CD4-positive, alpha-beta T cell treated with Interleukin-2 at 100 ng/mL for 4 hours (primary cell): ENCODE data around the gene TOR1A.
"Not testable (repeated sequence)": the region's sequence is repeated elsewhere in the genome, so short reads cannot be mapped to it uniquely, and the experiment has no call there.

Source experiments
- DNase-seq: peaks from one replicate; pipeline ENCODE4 v3.0.0-alpha.2; 2020; ENCODE audit warnings: low spot score

The TOR1A gene

DNA sequence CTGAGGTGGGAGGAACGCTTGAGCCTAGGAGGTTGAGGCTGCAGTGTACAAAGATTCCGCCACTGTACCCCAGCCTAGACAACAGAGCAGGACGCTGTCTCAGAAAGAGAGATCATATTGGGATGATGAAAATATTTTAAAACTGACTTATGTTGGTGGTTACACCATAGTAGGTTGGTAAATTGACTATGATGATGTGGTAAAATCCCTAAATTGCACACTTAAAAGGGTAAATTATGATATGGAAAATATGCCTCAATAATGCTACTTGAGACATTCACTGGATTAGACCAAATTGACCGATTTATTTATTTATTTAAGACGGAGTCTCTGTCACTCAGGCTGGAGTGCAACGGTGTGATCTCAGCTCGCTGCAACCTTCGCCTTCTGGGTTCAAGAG, 42.8 kb downstream of the TOR1A start:
- DNase-seq, result no peak

DNA sequence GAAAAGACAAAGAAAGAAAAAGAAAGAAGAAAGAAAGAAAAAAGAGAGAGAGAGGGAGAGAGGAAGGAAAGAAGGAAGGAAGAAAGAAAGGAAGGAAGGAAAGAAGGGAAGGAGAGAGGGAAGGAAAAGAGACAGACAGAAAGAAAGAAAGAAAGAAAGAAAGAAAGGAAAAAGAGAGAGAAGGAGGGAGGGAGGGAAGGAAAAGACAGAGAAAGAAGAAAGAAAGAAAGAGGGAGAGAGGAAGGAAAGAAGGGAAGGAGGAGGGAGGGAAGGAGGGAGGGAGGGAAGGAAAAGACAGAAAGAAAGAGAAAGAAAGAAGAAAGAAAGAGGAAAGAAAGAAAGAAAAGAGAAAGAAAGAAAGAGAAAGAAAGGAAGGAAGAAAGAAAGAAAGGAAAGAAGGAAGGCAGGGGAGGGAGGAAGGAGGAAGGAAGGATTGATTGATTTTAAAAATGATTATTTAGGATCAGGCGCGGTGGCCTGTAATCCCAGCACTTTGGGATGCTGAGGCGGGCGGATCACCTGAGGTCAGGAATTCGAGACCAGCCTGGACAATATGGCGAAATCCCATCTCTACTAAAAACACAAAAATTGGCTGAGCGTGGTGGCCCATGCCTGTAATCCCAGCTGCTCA, 44.3 kb downstream of the TOR1A start:
- no peak for DNase-seq

DNA sequence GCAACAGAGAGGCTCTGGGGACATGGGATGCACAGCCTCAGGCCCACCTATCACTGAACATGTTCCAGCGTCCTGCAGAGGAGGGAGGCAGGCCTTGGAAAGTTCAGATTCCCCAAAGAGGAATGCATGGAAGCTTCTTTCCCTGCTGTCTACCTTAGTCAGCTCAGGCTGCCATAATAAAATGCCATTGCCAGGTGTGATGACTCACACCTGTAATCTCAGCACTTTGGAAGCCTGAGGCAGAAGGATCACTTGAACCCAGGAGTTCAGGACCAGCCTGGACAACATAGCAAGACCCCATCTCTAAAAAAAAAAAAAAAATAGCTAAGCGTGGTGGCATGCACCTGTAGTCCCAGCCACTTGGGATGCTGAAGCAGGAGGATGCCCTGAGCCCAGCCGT, 45.5 kb downstream of the TOR1A start:
- DNase-seq, result no peak

GRCh38 chr9:129777769-129778130, 46.2 kb downstream of the TOR1A start:
- DNase-seq, result no peak

DNA sequence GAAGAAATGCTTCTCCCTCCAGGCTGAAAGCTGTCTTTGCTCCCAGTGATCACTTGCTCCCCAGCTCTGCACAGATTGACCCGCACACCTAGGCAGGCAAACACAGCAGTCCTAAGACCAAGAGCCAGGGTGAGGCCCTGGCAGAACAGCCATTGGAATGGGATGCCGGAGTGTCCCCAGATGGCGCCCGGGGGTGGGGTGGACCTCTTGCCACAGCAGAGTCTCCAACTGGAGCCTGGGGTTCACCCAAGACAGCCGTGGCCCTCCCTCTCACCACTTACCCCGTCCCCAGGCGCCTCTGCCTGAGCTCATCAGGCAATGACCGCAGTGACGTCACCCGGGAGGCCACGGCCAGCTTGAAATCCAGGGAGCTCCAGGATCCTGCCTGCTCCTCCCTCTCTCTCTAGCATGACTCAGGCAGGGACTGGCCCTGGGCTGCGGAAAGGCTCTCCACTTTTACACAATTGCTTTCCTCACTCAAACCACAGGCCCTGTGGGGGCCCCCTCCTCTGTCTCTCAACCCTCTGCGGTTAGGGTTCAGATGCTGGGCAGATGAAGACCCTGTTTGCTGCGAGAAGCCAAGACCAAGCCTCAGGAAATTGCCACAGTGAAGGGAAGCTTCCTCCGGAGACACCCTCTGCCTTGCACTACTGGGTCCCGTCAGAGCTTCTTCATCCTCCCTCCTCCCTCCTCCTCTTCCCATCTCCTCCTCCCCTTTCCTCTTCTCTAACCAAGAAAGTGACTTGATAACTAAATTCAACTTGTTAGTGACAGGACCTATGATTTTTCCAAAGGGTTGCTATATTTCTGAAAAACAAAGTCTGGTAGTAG, 46.8 kb downstream of the TOR1A start:
- peak; percentile 33 for DNase-seq

- no peak for DNase-seq
Measured at GRCh38 chr9:129776566-129776937, 47.4 kb downstream of the TOR1A start.

DNA sequence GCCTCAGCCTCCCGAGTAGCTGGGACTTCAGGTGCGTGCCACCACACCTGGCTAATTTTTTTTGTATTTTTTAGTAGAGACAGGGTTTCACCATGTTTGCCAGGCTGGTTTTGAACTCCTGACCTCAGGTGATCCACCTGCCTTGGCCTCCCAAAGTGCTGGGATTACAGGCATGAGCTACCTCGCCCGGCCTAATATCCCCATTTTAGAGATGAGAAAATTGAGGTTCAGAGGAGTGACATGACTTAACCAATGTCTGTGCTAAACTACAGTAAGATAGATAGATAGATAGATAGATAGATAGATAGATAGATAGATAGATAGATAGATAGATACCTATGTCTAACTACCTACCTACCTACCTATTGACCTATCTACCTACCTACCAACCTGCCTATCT, 47.8 kb downstream of the TOR1A start:
- not testable (repeated sequence) for DNase-seq

- no peak for DNase-seq
Measured at GRCh38 chr9:129775448-129775798, 48.5 kb downstream of the TOR1A start.

DNA sequence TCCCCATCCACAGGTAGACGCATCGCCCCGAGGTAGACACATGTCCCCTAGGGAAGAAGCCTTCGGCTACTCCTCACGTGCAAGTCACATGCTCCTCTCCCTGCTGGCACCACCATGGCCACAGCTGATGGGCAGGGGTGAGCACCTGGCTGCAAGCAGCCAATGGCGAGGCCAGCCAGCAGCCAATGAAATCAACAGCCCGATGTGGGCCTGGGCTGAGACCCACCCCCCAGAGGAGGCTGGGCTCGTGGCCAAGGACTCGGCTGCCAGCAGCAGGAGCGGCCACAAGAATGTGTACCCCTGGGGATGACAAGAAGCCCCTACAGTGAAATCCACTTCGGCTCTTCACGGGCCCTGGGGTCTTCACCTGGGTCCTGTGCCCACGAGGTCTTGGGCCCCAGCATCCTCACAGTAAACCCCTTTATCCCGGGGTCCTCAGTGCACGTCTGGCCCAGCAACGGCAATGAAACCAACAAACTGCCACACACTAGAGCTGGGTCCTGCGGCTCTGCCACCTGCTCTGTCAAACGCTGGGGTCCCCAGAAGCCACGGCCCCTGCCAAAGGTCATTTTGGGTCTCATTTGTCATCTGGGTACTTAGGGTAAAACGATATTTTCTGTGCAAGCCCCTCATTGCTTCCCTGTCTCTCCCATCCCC, 49.0 kb downstream of the TOR1A start:
- no peak for DNase-seq

- peak; percentile 10 for DNase-seq
Measured at GRCh38 chr9:129773262-129774048, 50.5 kb downstream of the TOR1A start.

DNA sequence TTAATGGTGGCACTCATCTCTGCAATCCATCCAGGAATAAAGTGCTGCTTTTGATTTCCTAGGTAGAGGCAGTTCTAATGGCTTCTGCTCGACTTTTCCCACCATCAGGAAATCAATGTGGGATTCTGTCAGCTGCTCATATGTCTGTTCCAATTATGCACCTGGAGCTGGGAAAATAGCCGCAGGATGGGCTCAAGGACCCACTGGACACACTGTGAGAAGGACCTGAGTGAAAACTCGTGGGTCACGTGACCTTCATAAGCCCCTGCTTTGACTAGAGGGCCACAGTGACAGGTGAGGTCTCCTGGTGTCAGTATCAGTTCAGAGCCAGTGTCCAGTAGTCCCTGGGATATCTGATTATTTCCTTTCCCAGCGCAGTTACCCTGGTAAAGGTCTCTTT, 53.2 kb downstream of the TOR1A start:
- DNase-seq, result no peak

- DNase-seq, result no peak
Measured at GRCh38 chr9:129769669-129770068, 54.3 kb downstream of the TOR1A start.

DNA sequence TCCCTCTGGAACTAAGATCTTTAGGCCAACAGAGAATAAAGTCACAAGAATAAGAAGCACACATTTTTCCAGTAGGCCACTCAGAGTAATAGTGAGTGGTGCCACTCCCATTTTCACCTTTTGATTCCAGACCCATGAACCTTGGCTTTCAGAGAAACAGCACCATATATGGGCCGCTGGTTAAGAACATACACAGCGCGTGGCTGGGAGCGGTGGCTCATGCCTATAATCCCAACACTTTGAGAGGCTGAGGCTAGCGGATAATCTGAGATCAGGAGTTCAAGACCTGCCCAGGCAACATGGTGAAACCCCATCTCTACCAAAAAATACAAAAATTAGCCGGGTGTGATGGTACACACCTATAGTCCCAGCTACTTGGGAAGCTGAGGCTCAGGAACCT, 55.5 kb downstream of the TOR1A start:
- no peak for DNase-seq

GRCh38 chr9:129765764-129766317, 58.1 kb downstream of the TOR1A start:
- DNase-seq, result no peak

DNA sequence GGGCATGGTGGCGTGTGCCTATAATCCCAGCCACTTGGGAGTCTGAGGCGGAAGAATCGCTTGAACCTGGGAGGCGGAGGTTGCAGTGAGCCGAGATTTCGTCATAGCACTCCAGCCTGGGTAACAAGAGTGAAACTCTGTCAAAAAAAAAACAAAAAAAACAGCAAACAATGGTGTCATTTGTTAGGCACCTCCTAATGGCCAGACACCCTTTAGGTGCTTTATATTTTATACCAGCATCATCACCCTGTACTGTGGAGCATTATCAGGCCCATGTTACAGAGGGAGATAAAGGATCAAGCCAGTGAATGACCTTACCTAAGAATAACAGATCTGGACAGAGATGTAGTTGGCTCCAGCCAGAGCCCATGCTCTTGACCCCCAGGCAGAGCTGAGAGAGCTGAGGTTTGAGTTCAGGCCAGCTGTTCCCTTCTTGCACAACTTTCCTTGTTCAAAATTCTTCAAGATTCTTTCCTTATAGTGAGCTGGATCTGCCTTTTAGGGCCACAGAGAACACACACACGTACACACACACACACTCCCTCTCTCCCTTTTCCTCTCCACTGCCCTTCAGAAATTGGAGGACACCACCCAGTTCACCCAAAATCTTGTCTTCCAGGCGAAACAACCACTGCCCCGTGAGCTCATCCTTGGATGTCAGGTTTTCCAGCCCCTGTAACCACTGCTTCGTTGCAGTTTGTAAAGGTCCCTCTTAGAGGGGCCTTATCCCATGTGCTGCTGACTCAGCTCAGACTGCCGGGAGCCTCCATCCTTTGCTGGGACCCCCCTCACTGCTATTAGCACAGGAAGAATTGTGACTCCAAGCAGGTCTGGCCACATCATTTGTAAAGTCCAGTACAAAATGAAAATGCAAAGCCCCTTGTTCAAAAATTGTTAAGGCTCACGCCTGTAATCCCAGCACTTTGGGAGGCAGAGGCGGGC, 60.7 kb downstream of the TOR1A start:
- DNase-seq, result no peak
